ENCODE results near the gene LIX1L.

The LIX1L gene

DNA sequence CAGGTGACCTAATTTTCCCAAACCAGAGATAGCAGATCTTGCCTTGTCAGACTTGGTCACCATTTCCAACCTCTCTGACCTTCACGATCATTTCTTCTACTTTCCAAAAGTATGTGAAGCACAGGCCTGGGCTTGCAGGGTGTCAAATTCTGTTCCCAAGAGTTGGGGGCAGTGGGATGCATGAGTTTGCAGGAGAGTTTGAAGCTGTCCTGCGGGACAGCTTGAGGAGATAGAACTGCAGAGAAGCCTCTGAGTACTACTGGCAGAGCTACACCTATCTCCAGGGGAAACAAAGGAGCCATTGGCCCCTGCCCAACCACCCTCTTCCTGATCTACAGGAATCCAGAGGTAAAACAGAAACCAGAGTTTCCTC, 27.3 kb upstream of the LIX1L start:
- DNase-seq = no peak

DNA sequence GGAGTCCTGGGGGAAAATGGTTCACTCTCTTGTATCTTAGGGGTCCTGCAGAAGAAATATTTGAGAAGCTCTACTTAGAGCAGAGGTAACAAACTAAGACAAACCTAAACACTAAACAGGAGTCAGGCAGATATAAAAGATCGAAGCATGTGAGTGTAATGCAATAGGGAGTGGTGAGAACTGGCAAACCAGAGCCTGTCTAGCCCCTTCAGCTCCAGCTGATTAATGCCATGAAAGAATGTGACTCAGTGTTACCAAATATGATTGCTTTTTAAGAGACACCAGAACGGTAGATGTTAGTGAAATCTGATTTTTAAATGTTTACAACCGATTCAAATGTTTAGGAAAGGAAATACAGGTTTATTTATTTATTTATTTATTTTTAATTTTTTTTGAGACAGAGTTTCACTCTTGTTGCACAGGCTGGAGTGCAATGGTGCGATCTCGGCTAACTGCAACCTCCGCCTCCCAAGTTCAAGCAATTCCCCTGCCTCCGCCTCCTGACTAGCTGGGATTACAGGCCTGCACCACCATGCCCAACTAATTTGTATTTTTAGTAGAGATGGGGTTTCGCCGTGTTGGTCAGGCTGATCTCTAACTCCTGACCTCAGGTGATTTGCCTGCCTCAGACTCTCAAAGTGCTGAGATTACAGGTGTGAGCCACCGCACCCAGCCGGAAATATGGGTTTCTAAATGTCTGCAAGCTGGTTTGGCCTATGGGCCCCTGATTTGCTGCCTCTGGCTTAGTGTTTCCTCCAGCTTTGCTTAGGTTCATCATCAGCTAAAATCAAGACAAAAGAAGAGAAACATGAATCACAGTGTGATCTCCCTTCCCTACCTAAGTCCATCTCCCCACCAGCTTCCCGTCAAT, 26.4 kb upstream of the LIX1L start:
- no peak for DNase-seq

DNA sequence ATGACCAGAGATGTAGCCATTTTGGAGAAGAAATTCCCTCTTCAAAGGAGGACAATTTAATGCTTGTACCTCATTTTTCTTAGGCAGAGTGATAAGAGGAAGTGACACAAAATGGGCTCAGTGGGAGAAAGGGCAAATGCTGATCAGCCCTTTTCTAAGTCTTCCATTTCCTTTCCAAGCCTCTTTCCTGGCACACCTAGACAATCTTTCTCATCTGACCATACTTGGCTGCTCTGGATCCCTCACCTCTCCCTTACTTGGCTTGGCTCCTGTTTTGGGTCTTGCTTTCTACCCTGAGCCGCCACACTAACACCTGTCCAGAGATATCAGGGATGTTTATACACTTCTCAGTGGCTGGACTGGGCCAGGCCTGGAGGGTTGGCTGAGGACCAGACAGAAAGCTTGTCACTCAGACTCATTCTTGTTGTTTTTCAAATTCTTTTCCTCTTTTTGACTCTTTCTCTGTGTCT, 25.4 kb upstream of the LIX1L start:
- DNase-seq = no peak

DNA sequence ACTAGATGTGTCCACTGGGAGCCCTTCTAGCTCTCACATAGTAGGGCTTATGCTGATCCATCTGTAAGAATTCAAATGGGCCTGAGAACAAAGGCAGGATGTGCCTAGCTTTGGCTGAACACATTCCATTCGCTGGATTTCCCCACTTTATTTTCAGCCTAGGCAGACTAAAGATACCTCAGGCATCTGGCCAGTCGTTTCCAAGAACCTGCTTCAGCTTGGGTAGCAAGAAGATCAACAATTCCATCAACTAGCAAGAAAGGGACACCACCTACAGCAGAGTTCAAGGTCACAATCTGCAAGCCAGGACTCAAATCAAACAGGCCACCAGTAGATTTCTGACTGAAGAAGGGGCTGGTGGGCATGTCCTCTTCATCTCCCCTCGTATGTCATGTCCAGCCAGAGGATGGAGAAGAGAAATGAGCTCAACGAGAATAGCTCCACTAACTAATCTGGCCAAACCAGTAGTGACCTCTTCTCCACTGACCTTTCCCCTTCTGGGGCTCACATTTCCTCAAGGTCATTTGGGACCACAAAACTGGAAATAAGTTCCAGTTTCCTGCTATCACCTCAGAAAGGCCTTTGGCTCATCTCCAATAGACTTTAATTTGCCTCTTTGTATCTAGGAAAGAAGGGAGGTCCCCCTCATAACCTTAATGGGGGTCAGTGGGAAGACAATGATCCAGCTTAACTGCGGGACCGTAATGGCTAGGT, 24.4 kb upstream of the LIX1L start:
- no peak for DNase-seq

DNA sequence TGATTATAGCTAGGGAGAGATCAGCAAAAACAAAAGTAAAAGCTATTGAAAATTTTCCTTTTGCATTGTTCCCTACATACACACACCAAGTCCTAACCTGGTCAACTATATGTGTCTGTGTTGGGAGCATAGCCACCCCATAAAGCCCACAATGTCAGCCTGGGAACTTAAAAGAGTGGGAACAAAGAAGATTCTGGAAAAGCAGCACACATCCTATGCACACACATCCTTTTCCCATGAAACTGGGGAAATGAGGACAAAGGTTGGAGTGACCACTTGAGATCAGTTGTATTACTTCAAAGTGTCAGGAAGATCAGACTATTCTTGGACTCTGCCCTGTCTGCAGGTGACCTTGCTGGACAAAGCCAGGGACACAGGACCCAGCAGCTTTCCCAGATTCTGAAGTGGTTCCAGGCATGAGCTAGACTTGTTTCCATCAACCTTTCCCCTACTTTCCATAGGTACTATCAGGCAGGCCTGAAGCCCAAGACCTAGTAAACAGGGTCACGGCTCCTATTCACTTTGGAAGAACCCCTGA, 22.7 kb upstream of the LIX1L start:
- DNase-seq = no peak

DNA sequence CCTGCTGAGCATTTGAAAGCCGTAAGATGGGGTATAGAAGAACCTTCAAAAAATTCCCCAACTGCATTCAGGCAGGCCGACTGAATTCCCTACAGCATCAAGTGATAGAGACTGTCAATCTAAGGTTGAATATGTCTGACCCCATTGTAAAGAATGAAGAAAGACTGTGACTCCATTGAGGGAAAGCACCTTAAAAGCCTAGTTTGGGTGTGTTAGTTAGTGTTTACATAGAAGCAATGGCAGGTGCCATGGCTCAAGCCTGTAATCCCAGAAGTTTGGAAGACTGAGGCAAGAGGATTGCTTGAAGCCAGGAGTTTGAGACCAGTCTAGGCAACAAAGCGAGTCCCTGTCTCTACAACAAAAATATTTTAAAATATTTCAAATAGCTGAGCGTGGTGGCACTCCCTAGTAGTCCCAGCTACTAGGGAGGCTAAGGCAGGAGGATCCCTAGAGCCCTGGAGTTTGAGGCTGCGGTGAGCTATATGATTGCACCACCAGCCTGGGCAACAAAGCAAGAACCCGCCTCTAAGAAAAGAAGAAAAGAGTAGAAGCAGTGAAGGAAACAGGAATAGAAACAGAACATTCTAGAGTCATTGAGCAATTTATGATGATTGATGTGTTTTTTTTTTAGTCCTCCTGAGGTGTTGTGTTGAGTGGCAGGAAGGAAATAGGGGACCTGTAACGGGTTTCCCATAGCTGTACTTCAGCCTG, 22.1 kb upstream of the LIX1L start:
- no peak for DNase-seq

DNA sequence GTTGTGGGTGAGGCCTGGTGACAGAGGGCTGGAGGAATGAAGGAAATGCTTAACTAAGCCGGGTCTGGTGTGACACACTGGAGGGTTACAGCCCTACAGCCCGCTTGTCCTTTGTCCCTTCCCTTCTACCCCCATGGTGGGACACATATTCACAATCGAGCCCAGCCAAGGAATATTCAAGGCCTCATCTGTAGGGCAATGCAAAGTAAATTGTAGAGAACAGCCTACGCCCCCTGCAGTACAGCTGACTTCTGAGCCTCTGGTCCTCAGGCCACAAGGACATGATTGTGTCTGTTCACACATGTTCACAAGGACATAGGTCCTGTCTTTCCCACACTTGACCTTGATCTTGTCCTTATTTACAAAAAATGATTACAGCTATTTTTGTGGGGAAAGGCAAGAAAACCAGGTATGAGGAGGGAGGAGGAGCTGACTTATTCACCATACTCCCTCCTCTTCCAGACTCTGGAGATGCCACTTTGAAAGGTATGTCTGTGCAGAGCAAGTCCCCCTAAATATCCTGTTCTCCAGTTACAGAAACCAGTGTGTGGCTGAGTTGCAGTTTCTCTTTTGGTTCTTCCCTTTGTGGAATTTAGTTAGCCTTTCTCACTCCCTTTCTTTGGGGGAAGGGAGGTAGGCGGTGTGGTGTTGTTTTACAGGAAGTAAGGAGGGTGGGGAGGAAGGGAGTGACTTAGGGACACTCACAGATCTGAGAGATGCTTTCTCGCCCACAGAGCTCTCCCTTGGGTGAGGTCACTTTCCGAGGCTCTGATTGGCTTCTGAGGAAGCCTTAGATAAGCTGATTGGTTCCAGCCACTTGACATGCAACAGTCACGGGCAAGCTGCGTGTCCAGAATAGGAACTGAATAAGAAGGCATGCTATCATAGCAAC, 21.3 kb upstream of the LIX1L start:
- peak; percentile 97 for DNase-seq

DNA sequence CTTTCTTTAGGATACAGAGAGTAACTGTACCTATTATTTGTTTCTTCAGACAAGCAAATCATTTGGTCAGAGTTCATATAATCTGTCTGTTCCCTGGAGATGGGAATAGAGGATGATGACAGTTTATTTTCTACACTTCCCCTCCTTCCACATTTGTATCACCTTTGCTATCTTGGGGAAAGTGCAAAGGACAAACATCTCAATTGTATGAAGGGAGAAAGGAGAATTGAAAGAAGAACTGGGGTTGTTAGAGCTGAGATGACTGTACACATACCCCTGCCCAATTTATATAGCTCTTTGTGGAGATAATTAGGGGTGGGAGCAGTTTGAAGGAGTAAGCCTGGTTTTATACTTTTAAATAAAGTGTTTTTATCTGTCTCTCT, 20.6 kb upstream of the LIX1L start:
- DNase-seq = no peak

DNA sequence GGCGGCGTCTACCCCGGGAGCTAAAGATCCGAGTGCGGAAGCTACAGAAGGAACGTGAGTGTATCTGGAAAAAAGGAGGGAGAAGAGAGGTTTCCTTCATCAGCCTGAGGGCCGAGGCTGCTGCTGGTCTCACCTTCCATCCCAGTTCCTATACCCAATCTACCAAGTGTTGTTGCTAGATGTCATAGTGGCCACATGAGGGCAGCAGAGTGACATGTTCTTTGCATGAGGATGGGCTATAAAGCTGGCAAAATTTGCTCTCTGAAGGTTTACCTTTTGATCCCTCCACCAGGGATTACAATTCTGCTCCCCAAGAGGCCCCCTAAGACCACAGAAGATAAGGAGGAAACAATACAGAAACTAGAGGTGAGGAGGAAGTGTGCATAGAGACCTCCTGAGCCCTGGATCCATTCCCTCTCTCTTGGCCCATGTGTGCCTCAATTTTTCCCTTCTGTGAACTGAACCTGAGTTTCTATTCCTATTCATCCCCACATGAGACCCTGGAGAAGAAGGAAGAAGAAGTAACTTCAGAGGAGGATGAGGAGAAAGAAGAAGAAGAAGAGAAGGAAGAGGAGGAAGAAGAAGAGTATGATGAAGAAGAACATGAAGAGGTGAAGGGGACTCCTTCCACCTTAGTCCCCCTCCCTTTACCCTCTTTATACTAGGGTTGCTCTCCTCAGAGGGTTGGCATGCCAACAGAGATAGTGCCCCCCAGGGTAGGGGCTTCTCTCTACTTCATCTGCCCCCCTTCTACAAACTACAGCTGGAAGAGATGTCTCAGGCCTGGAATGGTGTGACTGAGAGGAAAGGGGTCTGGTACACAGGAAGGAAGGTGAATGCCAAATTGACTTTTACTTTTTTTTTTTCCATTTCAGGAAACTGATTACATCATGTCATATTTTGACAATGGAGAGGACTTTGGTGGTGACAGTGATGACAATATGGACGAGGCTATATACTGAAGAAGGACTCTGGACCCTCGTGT, 20.0 kb upstream of the LIX1L start:
- DNase-seq = peak; percentile 79

DNA sequence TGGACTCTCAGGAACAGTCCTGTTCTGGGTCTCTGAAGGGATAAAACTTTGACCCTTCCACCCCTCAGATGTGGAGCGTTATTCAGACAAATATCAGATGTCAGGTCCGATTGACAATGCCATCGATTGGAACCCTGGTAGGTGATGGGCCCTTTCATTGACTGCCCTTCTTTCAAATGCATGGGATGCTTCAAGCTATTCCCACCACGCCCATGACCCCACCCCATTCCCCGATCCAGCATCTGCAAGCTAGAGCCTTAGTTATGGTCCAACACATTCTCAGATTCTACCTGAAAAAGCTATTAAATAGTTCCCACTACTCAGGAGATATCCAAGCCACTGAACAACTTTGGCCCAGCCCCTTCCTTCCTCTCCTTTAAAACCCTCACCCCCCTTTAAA, 19.2 kb upstream of the LIX1L start:
- no peak for DNase-seq

DNA sequence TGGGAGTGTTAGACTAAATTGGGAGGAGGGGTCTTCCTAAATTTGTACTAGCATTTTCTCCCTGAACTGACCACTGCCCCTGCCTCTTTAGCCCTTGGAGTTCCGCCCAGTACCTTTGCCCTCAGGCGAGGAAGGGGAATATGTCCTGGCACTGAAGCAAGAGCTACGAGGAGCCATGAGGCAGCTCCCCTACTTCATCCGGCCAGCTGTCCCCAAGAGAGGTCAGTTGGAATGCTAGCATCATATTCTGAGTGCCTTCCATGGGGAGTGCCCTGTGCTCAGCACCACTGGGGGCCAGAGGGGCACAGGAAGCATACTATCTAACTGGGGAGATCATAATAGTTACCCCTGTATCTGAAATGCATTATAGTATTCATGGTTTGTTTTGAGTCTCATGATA, 17.4 kb upstream of the LIX1L start:
- DNase-seq = no peak

DNA sequence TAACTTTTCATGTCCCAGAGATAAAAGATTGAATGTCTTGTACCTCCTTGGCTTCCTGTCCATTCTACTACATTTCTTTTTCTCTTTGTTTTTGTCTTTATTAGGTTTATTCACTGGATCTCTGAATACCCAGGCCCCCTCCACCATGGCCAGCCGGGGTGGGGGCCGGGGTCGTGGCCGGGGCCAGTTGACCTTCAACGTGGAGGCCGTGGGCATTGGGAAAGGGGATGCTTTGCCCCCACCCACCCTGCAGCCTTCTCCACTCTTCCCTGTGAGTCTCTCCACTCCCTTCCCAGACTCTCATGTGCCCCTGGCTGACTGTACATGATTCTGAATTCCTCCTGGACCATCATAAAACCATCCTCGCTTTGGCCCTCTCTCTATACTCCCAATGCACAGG, 16.9 kb upstream of the LIX1L start:
- no peak for DNase-seq

DNA sequence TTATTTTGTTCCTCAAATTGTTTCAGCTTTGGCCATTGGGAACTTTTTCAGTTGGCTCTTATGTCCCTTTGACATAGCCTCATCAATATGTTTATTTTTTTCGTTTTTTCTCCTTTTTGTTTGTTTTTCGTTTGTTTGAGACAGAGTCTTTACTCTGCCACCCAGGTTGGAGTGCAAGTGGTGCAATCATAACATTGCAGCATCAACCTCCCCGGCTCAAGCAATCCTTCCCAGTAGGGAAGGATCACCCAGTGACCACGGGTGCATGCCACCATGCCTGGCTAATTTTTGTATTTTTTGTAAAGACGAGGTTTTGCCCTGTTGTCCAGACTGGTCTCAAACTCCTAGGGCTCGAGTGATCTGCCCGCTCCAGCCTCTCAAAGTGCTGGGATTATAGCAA, 14.8 kb upstream of the LIX1L start:
- DNase-seq = no peak

DNA sequence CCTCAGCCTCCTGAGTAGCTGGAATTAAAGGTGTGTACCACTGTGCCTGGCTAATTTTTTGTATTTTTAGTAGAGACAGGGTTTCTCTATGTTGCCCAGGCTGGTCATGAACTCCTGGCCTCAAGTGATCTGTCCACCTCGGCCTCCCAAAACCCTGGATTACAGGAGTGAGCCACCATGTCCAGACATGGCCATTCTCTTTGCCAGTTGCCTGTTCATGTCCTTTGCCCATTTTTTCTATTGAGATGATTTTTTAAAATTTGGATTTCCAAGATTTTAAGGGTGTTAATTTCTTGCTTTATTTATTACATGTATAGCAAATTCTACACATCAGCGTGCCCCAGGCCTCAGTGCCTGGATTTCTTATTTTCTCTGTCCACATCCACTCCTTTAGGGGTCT, 9.5 kb upstream of the LIX1L start:
- no peak for DNase-seq

DNA sequence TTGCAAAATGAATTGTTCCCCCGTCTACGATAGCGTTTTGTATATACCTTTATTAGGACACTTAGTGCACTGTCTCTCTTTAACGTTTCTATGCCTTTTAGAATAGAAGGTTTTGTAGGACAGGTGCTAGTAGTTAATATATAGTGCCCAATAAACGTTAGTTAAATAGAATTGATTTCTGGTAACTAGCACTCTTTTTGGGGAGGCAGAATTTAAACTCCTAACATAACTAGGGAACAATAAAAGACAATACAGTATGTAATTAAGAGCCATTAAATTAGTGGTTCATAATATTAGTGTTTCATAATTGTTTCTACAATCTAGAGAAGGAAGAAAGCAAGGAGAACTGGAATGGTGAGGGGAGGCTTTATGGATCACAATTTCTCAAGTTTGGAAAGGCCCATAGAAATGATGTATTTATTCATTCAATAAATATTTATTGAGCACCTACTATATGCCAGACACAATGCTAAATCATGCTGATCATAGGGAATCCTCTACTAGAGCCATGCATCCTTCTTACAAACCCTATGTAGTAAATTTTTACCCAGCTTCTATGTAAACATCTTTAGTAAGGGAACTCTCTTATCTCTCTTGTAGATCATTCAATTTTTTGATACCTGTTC, 7.4 kb upstream of the LIX1L start:
- no peak for DNase-seq

DNA sequence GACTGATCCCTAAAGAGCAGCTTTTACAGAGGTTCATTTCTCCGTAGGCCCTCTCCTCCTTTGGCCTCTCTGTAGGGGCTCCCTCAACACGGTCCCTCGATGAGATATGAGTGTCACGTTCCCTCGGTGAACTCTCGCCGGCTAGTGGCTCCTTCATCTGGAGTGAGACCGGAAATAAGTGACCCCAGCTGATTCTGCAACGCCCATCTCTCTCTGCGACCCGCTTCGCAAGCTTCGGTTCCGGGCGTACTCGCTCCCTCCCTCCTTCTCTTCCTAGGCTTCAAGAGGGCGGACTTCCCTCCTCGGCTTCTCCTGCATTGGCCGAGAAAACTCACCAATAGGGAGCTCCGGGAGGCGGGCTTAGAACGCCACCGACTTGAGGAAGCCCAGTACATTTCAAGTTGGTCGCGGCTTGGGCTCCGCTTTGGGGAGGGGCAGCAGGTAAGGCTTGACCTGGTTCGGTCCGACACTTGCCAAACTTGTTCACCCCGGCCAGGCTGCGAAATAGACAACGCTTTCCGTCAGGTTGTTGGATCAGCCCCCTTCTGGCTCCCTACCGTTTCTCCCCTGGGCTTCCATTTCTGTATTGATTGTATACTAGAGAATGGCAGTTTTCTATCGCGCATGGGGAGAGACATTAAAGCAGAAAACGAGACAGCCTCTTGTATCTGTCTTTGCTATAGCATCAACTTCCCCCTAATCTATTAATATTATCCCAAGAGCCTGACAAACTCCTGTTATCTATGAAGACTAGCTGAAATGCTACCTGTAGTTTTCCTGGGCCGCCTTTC, 6.7 kb upstream of the LIX1L start, which contains the start of the genes ANKRD34A and POLR3GL:
TSS of gene ANKRD34A (minus strand) at position 248 of the 791 bp plus-strand sequence. CDS start 2,816 bp downstream, outside the sequence.
TSS of gene POLR3GL (plus strand) at position 363 of the 791 bp plus-strand sequence. CDS start 10,176 bp downstream, outside the sequence.
- DNase-seq = peak; percentile 92

DNA sequence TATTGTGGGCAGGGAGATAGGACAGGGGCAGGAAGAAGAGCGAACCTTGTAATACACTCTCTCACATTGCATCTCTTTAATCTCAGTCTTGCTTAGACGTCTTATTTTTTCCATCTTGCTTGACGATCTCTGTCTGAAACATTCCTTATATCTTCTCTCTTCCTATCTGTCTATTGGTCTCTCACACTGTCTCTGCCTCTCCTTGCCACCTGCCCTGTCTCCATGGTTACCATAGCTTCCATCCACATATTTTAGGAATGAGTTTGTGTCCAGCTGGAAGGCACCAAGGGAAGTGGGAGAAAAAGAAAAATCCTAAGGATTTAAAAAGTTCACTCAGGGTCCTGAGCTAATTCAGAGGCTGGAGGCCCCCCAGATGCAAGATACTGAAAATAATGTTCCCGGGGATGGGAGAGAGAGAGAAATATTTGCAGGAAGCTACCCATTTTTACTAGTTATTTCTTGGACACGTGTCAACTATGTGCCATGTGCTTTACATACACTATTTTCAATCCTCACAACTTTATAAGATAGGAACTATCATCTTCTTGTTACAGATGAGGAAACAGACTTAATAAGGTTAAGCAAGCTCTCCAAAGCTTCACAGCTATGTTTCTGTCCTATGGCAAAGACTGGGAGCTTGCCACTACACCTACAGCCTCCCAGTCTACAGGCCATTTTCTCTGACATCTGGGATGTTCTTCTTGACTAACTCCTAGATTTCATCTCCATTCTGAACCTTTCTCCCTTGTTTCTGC, 5.6 kb upstream of the LIX1L start:
- no peak for DNase-seq
